Astrocyte (in vitro differentiated cells and primary cell): ENCODE results near the gene MAT2A. TPM values are rescaled to one million over a fixed set of nuclear protein-coding genes. Genes with fewer than 3 reads are reported as not detected.

ENCODE experiments used
- DNase-seq: peaks from one replicate; pipeline ENCODE4 v3.0.0-alpha.2; 2010; ENCODE audit warnings: low read depth
- FAIRE-seq: peaks from 2 replicates; lab custom pipeline; 2011; peaks lifted over from hg19 to GRCh38; lab: Jason Lieb, UNC
- H2AFZ ChIP-seq: 2 replicates; pipeline ENCODE4 v1.6.0; 2012; ENCODE audit warnings: low read depth, low read length, inconsistent platforms
- H3K27ac ChIP-seq: 2 replicates; pipeline ENCODE4 v1.5.1; 2011; ENCODE audit warnings: low read depth, low read length, inconsistent platforms
- H3K27me3 ChIP-seq: 2 replicates; pipeline ENCODE4 v1.6.0; 2011; ENCODE audit warnings: low read length, inconsistent platforms; ENCODE audit not compliant: insufficient read depth
- H3K36me3 ChIP-seq: 2 replicates; pipeline ENCODE4 v1.5.1; 2011; ENCODE audit warnings: low read length, inconsistent platforms; ENCODE audit not compliant: insufficient read depth
- H3K4me1 ChIP-seq: 2 replicates; pipeline ENCODE4 v1.5.1; 2011; ENCODE audit warnings: low read length, inconsistent platforms; ENCODE audit not compliant: insufficient read depth
- H3K4me2 ChIP-seq: 2 replicates; pipeline ENCODE4 v1.6.0; 2012; ENCODE audit warnings: low read length, inconsistent platforms
- H3K4me3 ChIP-seq: 2 replicates; pipeline ENCODE4 v1.5.1; 2011; ENCODE audit warnings: low read depth, mild to moderate bottlenecking, low read length, inconsistent platforms; ENCODE audit not compliant: insufficient read depth
- H3K79me2 ChIP-seq: 2 replicates; pipeline ENCODE4 v1.6.0; 2012; ENCODE audit warnings: mild to moderate bottlenecking, low read length, inconsistent platforms; ENCODE audit not compliant: insufficient read depth
- H3K9ac ChIP-seq: 2 replicates; pipeline ENCODE4 v1.6.0; 2012; ENCODE audit warnings: mild to moderate bottlenecking, low read length, inconsistent platforms
- H3K9me3 ChIP-seq: 2 replicates; pipeline ENCODE4 v1.5.1; 2012; ENCODE audit warnings: low read depth, mild to moderate bottlenecking, low read length, inconsistent platforms; ENCODE audit not compliant: insufficient read depth
- H4K20me1 ChIP-seq: 2 replicates; pipeline ENCODE4 v1.6.0; 2012; ENCODE audit warnings: low read length, inconsistent platforms; ENCODE audit not compliant: insufficient read depth
- H3K27ac Mint-ChIP-seq: one replicate; pipeline ENCODE4 v1.8.0; 2021; ENCODE audit warnings: mild to moderate bottlenecking, mixed read lengths; ENCODE audit not compliant: unreplicated experiment
- H3K27me3 Mint-ChIP-seq: one replicate; pipeline ENCODE4 v1.8.0; 2021; ENCODE audit warnings: low read depth, mixed read lengths; ENCODE audit not compliant: unreplicated experiment
- H3K36me3 Mint-ChIP-seq: one replicate; pipeline ENCODE4 v1.8.0; 2021; ENCODE audit warnings: low read depth, mixed read lengths; ENCODE audit not compliant: unreplicated experiment
- H3K4me1 Mint-ChIP-seq: one replicate; pipeline ENCODE4 v1.8.0; 2021; ENCODE audit warnings: low read depth, mixed read lengths; ENCODE audit not compliant: unreplicated experiment
- H3K4me3 Mint-ChIP-seq: one replicate; pipeline ENCODE4 v1.8.0; 2021; ENCODE audit warnings: mild to moderate bottlenecking, moderate library complexity, mixed read lengths; ENCODE audit not compliant: unreplicated experiment
- H3K9me3 Mint-ChIP-seq: one replicate; pipeline ENCODE4 v1.8.0; 2021; ENCODE audit warnings: mild to moderate bottlenecking, mixed read lengths; ENCODE audit not compliant: unreplicated experiment
- CTCF ChIP-seq: IDR thresholded peaks from 2 replicates; pipeline ENCODE4 v1.5.1; 2011; ENCODE audit warnings: low read depth, mild to moderate bottlenecking, inconsistent platforms, low read length, moderate library complexity; ENCODE audit not compliant: insufficient read depth
- EZH2 ChIP-seq: IDR thresholded peaks from 2 replicates; pipeline ENCODE4 v1.6.1; 2012; ENCODE audit warnings: mild to moderate bottlenecking, low read length, inconsistent platforms; ENCODE audit not compliant: insufficient read depth
- total RNA-seq: library from RNA; stranded (reverse); gene quantifications from 2 replicates; pipeline ENCODE4 v1.2.1, GENCODE V29; 2021

MAT2A gene
- total RNA-seq, 1 donor from 2014 or later = 180 TPM

GRCh38 chr2:85553184-85553583, 14.2 kb downstream of the MAT2A start:
- Histone ChIP-seq H3K9me3 (no peaks in the 10 kb centered on the region), H2AFZ (no peak overlapping the region), H3K36me3 (peaks cover 50% of the 10 kb centered on the region), H3K27ac (no peak overlapping the region), H3K4me1 (peaks cover 10% of the 10 kb centered on the region), H3K4me2 (no peak overlapping the region), H3K9ac (no peak overlapping the region), H3K4me3 (no peak overlapping the region), H4K20me1 (peaks cover 19% of the 10 kb centered on the region), H3K79me2 (peaks cover 16% of the 10 kb centered on the region), H3K27me3 (no peaks in the 10 kb centered on the region)
- Mint-ChIP-seq H3K27me3 (no peaks in the 10 kb centered on the region), H3K27ac (no peak overlapping the region), H3K36me3 (peaks cover 24% of the 10 kb centered on the region), H3K4me1 (peaks cover 21% of the 10 kb centered on the region), H3K9me3 (no peaks in the 10 kb centered on the region), H3K4me3 (no peak overlapping the region)
- FAIRE-seq (no peak), DNase-seq (no peak)
- TF ChIP-seq CTCF (no peak), EZH2 (no peak)

- Mint-ChIP-seq H3K9me3 (no peaks in the 10 kb centered on the region), H3K27ac (no peak overlapping the region), H3K36me3 (peaks cover 19% of the 10 kb centered on the region), H3K4me1 (peaks cover 15% of the 10 kb centered on the region), H3K4me3 (peak overlapping the region; percentile 40), H3K27me3 (no peaks in the 10 kb centered on the region)
- Histone ChIP-seq H3K9me3 (no peaks in the 10 kb centered on the region), H3K9ac (no peak overlapping the region), H3K4me3 (no peak overlapping the region), H3K4me2 (no peak overlapping the region), H3K79me2 (peaks cover 35% of the 10 kb centered on the region), H3K36me3 (peaks cover 52% of the 10 kb centered on the region), H3K4me1 (peaks cover 9% of the 10 kb centered on the region), H3K27ac (no peak overlapping the region), H4K20me1 (peaks cover 33% of the 10 kb centered on the region), H2AFZ (no peak overlapping the region), H3K27me3 (no peaks in the 10 kb centered on the region)
- FAIRE-seq (no peak), DNase-seq (no peak)
- TF ChIP-seq CTCF (no peak), EZH2 (no peak)
These were observed 16.1 kb downstream of the MAT2A start for GRCh38 chr2:85554980-85555612.

- no peaks in the 10 kb centered on the region for H3K27me3 ChIP-seq
- no peaks in the 10 kb centered on the region for H3K9me3 ChIP-seq
- H2AFZ ChIP-seq = no peak overlapping the region
- no peaks in the 10 kb centered on the region for H3K27me3 Mint-ChIP-seq
- H3K4me1 Mint-ChIP-seq = peaks cover 7% of the 10 kb centered on the region
- no peak overlapping the region for H3K4me2 ChIP-seq
- H3K27ac ChIP-seq = no peak overlapping the region
- H3K9ac ChIP-seq = no peak overlapping the region
- H3K4me3 Mint-ChIP-seq = no peak overlapping the region
- no peak for TF ChIP-seq CTCF
- no peak for TF ChIP-seq EZH2
- no peak overlapping the region for H3K4me3 ChIP-seq
- H3K27ac Mint-ChIP-seq = no peak overlapping the region
- no peaks in the 10 kb centered on the region for H3K9me3 Mint-ChIP-seq
- peaks cover 8% of the 10 kb centered on the region for H3K36me3 Mint-ChIP-seq
- DNase-seq (no peak), FAIRE-seq (no peak)
- H3K36me3 ChIP-seq = peaks cover 34% of the 10 kb centered on the region
- H3K4me1 ChIP-seq = peaks cover 9% of the 10 kb centered on the region
- peaks cover 33% of the 10 kb centered on the region for H4K20me1 ChIP-seq
- H3K79me2 ChIP-seq = peaks cover 45% of the 10 kb centered on the region
These were observed 18.2 kb downstream of the MAT2A start for GRCh38 chr2:85557130-85557529.
